RKO (cell line): ENCODE results near the gene EPHB6.
A peak's percentile ranks its signal among the peaks of the same experiment; 100 is the strongest.

ENCODE experiments used
- DNase-seq: peaks from one replicate; pipeline ENCODE4 v3.0.0-alpha.2; 2016; ENCODE audit warnings: low spot score

EPHB6 gene

DNA sequence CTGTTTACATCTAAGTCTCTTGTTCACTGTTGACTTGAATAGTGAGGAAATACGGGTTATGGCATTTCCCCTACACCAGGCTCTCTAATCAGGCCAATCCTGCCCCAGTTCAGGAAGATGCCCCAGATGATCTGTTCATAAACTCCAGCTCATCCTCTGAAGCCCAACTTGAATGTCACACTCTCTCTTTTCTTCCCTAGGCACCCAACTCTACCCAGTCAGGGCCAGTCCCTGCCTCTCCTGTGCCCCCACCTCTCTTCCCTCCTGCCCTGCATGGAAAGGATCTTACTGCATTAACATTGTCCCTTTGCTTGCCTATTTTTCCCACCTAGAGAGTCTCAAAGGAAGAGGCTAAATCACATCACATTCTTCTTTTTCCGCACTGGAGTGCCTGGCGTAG, 41.3 kb downstream of the EPHB6 start:
- no peak for DNase-seq

DNA sequence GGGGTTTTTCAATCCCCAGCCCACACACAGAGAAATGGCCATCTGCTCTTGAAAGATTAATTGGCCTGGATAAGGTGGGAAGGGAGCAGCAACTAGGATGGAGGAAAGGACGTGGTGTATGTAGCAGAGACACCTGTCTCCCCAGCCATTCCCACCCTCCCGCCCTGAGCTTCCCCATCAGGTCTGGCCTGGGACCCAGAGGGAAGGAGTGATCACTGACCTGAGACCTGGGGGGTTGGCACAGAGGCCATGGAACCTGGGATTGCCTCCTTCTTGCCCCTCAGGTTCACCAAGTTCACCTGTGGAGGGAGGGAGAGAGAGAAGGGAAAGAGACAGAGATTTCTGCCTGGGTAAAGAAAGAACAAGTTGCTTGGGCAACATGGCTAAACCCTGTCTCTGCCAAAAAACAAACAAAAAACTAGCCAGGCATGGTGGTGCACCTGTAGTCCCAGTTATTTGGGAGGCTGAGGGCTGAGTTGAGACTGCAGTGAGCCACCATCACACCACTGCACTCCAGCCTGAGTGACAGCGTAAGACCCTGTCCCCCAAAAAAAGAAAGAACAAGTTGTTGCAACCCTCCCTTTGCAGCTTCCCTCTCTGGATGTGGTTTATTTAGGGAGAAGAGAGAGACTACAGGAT, 42.0 kb downstream of the EPHB6 start:
- no peak for DNase-seq

DNA sequence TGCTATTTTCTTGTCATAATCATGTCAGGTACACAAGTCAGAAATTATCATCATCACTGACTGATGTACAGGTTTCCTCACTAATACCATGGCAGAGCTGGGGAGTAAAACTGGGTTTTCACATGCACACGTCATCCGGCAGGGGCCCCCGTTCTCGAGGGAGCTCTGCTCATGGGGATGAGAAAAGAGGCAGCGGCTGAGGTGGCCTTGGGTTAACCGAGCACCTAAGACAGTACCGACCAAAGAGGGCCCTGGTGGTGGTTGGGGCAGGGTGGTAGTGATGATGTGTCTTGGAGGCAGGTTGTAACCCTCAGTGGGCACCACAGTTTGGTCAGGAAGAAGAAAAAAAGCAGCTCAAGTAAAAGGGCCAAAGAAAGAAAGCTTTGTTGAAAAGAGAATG, 42.8 kb downstream of the EPHB6 start:
- no peak for DNase-seq

DNA sequence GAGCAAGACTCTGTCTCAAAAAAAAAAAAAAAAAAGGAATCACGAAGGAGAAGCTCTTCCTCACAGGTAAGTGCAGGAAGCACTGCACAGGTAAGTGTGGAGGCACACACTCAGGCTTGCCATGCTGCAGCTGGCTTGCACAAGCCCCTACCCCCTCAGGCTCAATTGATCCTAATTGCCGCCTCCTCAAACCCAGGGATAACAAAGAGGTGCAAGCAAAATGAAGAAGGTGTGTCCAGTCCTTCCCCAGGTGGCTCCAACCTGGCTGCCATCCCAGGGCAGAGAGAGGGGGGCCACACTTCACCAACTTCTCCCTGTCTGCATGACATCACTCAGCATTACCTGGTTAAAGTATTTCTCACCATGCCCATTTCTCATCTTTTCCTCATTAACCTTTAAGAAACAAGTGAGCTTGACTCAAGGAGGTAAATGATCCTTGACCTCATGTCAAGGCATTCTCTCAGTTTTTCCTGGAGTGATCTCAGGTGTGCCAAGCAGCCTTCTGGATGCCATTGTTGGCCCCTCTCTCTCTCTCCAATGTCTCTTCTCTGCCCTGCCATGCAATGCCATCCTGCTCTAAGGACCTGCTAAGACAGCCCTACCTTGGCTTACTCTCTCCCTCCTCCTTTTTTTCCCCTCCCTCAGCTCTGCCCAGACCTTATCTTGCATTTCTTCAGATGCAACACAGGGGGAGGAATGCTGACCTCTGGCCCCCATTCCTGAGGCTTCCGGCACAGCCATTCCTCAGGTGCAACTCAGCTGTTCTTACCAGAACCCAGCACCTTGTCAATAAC, 43.7 kb downstream of the EPHB6 start:
- DNase-seq = no peak

DNA sequence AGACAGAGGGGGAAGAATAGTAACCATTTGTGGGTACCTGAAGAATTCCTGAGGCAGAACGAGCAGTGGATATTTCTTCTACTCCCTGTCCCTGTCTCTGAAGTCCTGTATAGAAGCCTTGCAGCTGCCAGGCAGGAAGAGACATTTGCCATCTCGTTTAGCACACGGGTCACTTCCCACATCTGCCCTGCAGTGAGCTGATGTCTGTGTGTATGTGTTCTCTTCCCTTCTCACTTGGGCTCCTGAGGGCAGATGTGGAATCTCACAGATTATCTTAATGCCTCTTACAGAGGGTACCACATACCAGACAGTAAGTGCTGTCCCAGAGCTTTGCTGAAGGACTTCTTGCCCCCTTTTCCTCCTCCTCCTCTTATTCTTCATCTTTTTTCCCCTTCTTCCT, 44.8 kb downstream of the EPHB6 start:
- no peak for DNase-seq

DNA sequence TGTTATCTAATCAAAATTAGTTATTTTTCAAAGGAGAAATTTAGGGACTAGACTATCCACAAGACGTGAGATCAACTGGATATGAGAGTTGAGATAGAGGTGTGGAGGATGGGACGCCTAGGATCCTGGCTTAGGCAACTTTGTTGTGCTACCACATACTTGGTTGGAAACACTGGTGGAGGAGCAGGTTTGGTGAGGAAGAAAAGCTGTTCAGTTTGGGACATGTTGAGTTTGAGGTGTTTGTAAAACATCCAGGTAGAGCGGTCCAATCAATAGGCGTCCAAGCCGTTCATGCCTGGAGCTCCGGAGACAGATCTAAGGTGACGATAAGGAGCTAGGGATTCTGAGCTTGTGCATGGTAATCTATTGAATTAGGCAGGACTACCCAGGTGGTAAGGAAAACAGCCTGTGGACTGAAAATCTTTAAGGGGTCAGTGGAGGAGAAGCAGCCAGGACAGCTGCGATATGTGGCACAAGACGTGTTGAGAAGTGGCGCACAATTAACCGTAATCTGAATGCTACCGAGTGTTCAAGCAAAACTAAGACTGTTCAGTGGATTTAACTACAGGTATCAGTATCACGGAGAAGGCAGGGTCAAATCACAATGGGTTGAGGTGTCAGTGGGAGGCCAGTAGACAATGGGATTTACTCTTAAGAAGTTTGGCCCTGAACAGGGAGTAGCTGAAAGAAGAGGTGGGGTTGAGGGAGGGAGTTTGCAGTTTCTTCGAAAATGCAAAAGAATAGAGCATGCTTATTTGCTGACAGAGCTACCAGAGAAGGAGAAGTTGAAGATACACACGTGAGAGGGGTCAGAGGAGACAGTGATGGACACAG, 46.8 kb downstream of the EPHB6 start:
- DNase-seq = no peak

DNA sequence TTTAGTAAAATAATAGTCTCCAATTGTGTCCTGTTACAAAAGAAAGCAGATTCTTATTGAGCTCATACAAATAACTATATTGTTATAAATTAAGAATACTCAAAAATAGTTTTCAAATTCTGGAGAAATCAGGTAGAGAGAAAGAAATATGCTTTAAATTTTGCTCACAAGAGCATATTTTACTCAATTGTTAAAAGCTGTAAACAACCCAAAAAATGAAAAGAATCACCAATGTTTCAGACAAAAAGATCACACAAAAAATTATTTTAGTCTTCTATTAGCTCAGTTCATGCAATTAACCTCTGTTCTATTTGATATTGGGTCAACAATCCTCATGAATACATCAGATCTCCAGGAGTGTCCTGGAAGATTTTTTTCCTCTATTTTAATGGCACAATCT, 49.3 kb downstream of the EPHB6 start:
- DNase-seq = no peak

DNA sequence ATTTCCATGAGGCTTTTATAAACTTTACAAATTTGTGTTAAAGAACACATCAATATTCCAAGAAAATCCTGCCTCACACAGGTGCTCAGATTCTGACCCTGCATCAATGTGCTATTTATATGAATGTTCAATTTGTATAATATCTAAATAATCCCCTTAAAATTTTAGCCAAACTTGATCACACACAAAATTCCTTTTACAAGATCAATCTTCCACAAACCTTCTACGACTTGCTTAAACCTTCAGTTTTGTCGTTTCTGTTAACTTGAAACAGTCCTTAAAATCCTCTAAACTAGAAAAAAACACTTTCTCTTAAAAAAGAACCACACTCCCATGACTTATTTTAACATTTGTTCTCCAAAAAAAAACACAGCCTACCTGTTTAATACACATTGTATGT, 50.9 kb downstream of the EPHB6 start:
- no peak for DNase-seq

DNA sequence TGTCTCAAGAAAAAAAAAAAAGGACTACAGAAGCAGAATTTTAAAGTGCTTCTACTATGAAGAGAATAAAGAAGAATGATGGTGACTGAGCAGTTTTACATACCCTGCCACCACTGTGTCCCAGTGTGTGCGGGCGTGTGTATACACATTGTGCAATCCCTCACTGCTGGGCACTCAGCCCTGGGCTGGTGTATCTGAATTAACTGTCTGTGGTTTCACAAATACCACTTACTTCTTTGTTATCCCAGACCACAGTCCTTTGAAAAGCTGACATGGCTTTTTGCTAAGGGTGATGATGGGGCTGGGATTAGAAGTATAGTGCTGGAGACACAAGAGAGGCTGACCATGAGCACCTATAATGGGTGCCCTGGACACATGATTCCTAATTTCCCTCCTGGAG, 51.8 kb downstream of the EPHB6 start:
- no peak for DNase-seq

DNA sequence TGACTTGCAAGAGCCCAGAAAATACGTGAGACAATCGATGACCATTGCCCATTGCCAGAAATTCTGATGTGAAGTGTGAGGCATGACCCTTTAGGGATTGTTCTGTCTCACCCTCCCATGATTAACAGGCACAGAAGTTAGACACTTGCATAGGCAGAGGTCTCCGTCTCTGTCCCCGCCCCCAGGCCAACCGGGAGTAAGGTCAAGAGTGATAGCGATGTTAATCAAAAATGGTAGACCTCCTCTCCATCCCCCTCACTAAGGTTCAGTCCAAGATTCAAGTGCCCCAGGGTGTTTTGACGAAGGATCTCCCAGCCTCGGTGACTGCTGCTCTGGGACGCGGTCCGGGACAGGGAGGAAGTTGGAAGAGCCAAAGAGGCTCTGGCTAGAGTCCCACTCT, 53.4 kb downstream of the EPHB6 start:
- DNase-seq = no peak

DNA sequence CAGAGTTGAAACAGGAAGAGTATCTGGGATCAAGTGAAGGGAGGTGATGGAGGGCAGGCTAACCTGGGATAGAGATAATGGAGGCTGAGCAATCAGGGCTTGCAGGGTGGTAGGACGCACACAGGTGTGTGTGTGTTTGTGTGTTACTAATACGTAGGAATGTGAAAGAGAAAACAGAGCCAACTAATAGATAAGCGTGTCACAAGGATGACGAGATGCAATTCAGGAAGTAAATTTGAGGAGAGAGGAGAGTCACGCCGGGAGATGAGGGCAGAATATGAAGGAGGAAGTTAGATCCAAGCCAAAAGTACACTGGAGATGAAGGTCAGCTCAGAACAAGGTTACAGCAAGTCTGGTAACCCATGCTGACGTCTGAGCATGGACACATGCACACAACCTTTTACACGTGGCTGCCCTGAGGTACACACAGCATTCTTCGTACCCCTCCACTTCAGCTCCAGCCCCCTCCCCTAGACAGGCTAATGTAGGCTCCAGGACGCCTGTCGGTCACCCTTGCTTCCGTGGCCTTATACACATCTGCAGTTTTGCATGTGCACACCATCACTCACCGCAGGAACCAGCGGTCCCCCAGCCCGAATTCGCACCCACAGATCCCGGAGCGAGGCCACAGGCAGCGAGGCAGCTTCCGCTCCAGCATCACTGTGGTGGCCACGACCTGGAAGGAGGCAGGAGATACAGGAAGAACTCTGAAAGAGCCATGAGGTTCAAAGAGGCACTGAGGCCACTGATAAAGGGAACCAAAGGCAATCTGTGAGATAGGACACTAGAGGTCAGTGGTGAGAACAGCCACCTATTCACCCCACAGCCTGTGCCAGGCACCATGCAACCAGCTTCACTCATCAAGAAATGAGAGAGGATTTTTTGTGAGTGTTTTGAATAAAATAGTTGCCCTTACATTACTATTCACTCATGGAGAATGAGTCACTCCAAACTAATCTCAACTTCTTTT, 54.3 kb downstream of the EPHB6 start:
- peak; percentile 57 for DNase-seq

DNA sequence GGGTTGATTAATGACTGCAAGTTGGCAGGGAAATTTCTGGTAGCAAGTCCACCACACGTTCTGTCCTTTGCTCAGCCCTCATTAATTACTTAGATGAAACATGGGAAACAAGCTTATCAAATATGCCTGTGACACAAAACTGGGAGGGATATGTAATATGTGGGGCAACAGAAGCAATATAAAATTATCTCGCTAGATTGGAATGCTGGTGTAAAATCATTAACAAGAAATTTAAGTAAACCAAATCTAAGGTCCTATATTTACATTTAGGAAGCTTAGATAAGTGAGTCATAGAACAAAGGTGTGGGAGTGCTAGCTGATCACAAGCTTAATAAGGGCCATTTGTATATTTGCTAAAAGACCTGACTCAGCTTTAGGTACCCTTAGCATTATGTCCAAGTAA, 55.2 kb downstream of the EPHB6 start:
- no peak for DNase-seq

DNA sequence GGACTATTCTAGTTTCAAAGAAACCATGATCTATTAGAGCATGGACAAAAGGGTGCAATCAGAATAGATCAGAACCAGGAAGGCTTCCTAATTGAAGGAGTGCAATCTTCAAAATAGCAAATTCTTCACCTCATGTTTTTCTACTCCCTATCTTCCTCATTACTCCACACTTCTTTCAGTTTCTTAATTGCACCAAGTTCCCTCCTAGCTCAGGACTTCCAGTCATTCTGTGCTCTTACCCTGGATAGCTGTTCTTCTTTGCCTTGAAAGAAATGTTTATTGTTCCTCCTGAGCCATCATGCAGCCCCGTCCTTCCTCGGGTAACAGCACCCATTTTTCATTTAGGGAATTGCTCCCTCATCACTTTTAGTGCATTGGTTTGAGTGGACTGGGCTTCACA, 55.6 kb downstream of the EPHB6 start:
- DNase-seq = no peak

DNA sequence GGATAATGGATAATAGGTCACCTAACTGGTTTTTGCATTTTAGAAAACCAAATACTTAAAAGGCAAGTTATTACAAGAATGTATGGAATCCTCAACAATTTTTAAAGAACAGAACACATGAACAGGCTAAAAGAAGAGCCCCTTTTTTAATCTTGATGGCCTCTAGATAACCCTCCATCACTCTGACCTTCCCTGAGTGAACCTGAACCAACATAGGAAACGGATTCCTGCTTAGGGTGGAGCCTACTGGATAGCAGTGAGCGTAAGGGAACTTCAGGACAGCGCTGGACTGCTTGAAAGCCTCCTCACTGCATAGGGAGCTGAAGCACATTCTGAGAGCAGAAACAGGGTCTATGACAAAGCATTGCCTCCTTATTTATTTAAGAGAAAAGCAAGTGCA, 58.2 kb downstream of the EPHB6 start:
- DNase-seq = no peak

DNA sequence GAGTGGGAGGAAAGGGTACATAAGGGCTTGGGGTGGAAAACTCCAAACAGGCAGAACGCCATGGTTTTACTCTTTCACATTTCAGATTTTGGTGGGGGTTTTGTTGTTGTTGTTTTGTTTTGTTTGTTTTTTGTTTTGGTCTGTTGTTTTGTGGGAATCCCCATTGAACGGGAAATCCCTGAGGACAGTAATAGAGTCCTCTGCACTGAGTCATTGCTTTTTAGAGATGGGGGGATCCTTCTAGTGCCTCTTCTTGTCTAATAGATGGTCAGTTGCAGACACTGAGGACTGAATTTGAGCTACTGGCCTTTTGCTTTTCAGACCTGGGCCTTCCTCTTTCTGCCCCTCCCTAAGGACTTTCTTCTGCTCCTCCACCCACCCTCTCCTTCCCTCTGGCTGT, 58.7 kb downstream of the EPHB6 start:
- DNase-seq = no peak

DNA sequence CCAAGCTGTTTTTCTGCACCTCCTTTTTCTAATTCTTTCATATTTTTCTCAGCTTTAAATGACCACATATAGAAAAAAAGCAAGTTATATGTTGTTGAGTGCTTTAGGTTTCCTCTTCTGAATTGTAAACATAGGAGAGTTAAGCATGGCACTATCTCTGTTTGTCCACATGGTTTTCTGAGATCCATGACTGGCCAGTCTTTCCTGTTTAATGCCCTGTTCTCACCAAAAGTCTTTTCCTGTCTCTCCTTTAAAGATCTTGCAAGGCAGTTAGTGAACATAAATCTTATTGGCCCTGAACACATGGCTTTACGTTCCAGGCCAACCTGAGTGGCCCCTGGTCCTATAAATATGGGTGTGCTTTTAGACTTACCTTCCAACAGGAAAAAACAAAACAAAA, 59.2 kb downstream of the EPHB6 start:
- no peak for DNase-seq

DNA sequence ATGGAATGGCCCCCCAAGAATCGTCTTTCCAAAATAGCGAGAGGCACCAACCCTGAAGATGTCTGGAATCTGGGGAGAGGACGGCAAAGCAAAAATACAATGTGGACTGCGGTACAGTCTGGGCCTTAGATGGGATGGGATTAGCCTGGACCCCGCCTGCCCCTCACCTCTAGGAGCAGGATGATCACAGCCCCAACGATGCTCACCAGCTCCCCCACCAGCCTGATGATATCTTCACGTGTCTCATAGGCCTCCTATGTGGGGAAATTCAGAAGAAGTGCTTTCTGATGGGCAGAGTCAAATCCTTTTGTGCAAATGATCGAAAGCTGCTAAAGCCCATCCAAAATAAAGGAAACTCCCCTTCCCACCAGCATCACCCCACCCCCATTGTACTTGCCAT, 60.4 kb downstream of the EPHB6 start:
- no peak for DNase-seq

DNA sequence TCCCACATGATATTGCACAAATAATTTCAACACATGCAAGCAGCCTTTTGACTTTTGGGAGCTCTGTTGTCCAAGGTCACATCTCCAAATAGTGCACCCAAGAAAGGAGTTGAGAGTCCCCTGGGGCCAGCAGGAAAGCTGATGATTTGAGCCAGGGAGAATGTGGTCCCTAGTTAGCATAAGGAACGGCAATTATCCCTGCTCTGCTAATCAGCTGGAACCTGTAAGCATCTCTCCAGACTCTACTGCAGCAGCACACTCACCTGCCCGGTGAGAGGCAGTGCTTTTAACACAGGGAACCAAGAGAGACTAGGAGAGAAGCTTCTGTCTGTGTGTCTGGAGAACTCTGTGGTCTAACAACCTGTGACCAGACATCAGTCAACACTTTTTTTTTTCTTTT, 61.6 kb downstream of the EPHB6 start:
- DNase-seq = no peak

DNA sequence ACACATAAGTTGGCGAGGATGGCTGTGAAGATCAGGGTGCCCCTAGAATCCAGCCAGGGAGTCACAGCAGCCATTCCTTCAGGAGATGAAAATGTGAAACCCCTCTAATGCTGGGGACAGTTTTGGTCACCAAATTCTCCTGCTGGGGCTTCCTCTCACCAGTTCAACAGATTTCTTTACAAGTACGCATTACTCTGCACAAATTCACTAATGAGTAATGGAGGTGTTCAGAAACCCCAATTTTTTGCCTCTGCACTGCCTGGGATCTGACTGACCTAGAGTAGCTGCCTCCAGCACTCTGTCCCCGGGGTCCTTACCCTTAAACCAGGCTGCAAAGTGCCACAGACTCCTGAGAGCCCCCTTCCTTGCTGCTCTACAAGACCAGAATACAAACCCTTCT, 62.6 kb downstream of the EPHB6 start:
- DNase-seq = no peak

DNA sequence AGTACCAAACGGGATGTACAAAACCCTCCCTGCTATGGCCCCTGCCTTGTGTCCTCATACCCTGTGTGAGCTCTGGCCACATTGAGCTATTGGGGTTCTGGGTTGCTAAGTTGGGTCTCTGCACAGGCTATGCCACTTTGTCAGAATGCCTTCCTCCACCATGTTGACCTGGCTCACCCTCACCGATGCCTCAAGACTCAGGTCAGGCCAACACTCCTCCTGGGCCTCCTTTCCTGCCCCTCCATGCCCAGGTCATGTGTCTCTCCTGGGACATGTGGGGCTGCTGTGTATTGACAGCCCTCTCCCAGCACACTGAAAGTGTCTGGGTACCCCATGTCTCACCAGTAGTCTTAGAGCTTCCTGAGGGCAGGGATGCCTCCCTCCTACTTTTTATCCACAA, 64.0 kb downstream of the EPHB6 start:
- no peak for DNase-seq

DNA sequence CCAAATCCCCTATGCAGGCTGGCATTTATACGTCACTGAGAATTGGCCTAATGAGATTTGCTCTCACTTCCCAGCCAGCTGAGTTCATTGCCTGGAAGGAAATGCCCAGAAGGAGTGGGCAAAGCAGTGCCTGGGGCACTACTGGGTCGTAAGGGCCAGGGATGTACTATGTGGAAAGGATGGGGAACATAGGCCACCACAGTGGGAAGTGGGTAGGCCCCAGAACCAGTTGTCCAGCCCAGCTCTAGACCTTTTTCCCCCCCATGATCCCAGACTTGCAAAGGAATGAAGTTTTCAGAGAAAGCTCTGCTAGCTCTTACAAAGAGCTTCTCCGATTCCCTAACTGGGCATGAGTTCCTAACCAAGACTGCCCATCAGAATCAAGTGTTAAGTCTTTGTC, 64.8 kb downstream of the EPHB6 start:
- DNase-seq = no peak
